OCI-LY7 (cell line): Measurements from ENCODE around the gene CENPX. TPM values are rescaled to one million over a fixed set of nuclear protein-coding genes. Genes with fewer than 3 reads are reported as not detected.
A peak's percentile ranks its signal among the peaks of the same experiment; 100 is the strongest.

Experiments
- BruUV-seq: library from RNA; stranded (reverse); fragments of 400-500 nt; replicated peaks from 2 replicates; lab custom pipeline; 2021; lab: Mats Ljungman, UMichigan
- CTCF ChIA-PET: fragments of 300-600 bp; sonication (Branson Sonifier 250); formaldehyde crosslinking; loops from one replicate; lab custom pipeline; 2022; ENCODE audit warnings: antibody characterized with exemption; ENCODE audit not compliant: unreplicated experiment; lab: Charles Lee
- POLR2A ChIA-PET: fragments of 300-600 bp; sonication (Branson Sonifier 250); formaldehyde crosslinking; loops from one replicate; lab custom pipeline; 2022; ENCODE audit warnings: antibody characterized with exemption; lab: Charles Lee
- DNase-seq: peaks from one replicate; pipeline ENCODE4 v3.0.0-alpha.2; 2015; ENCODE audit warnings: low spot score
- H2AFZ ChIP-seq: fragments of 200-600 bp; sonication (generic), shearing (Covaris generic); 2 replicates; pipeline ENCODE4 v1.6.1; 2014; ENCODE audit warnings: mild to moderate bottlenecking, antibody characterized with exemption, low read length, moderate library complexity
- H3K27ac ChIP-seq: fragments of 200-600 bp; sonication (generic); 2 replicates; pipeline ENCODE4 v1.5.1; 2014; ENCODE audit warnings: mixed run types, low read depth, mild to moderate bottlenecking, moderate library complexity, low read length, inconsistent platforms; ENCODE audit not compliant: poor library complexity, severe bottlenecking
- H3K36me3 ChIP-seq: fragments of 200-600 bp; sonication (generic); 2 replicates; pipeline ENCODE4 v1.6.1; 2014; ENCODE audit warnings: mild to moderate bottlenecking, antibody characterized with exemption, low read length, moderate library complexity, mixed read lengths; ENCODE audit not compliant: insufficient read depth
- H3K4me1 ChIP-seq: fragments of 200-600 bp; sonication (generic); 2 replicates; pipeline ENCODE4 v1.5.1; 2014; ENCODE audit warnings: mild to moderate bottlenecking, low read length; ENCODE audit not compliant: insufficient read depth, poor library complexity, severe bottlenecking
- H3K4me2 ChIP-seq: fragments of 200-600 bp; sonication (generic); 2 replicates; pipeline ENCODE4 v1.6.1; 2014; ENCODE audit warnings: mild to moderate bottlenecking, low read length
- H3K4me3 ChIP-seq: fragments of 200-600 bp; sonication (generic); 2 replicates; pipeline ENCODE4 v1.5.1; 2014; ENCODE audit warnings: mild to moderate bottlenecking, low read depth, low read length; ENCODE audit not compliant: poor library complexity, severe bottlenecking
- H3K79me2 ChIP-seq: fragments of 200-600 bp; sonication (generic); 2 replicates; pipeline ENCODE4 v1.6.1; 2016; ENCODE audit warnings: low read depth, mild to moderate bottlenecking, low read length, moderate library complexity, mixed read lengths; ENCODE audit not compliant: insufficient read depth
- H3K9me2 ChIP-seq: fragments of 200-600 bp; sonication (generic); 2 replicates; pipeline ENCODE4 v1.6.1; 2016; ENCODE audit warnings: mild to moderate bottlenecking, low read length, mixed read lengths; ENCODE audit not compliant: insufficient read depth
- H3K9me3 ChIP-seq: fragments of 200-600 bp; sonication (generic); 2 replicates; pipeline ENCODE4 v1.6.1; 2014; ENCODE audit warnings: mild to moderate bottlenecking, mixed run types, low read length, mixed read lengths
- H4K20me1 ChIP-seq: fragments of 200-600 bp; sonication (generic); 2 replicates; pipeline ENCODE4 v1.6.1; 2014; ENCODE audit warnings: mild to moderate bottlenecking, antibody characterized with exemption, low read length, moderate library complexity, mixed read lengths; ENCODE audit not compliant: insufficient read depth
- CTCF ChIP-seq: fragments of 200-600 bp; sonication (generic); conservative IDR thresholded peaks from 2 replicates; pipeline ENCODE4 v1.5.1; 2014; ENCODE audit warnings: mild to moderate bottlenecking, antibody characterized with exemption, low read length, moderate library complexity, mixed read lengths
- EZH2phosphoT487 ChIP-seq: fragments of 200-600 bp; sonication (generic); IDR thresholded peaks from 2 replicates; pipeline ENCODE4 v1.6.1; 2018; ENCODE audit warnings: low read depth, borderline replicate concordance, mild to moderate bottlenecking, mixed run types, antibody characterized with exemption, low read length, moderate library complexity, mixed read lengths
- intact Hi-C: fragments of 100-400 bp; cut with micrococcal nuclease; formaldehyde crosslinking; loops from one replicate; pipeline ENCODE4 v1.10.0; 2022; ENCODE audit not compliant: unreplicated experiment
- total RNA-seq, 2 experiments: library from RNA; depleted of rRNA in 1 of 2; stranded (reverse); fragments of >200 nt in 1 of 2; shearing (Covaris generic) in 1 of 2; gene quantifications; 2 replicates each; pipeline ENCODE4 v1.2.3, GENCODE V29; 2014 to 2022

Gene CENPX
- total RNA-seq, 2 experiments from 2014 or later = 130 to 251 TPM

- Histone ChIP-seq H3K36me3 (peaks cover 85% of the 10 kb centered on the region), H4K20me1 (no peaks in the 10 kb centered on the region), H3K4me3 (no peak overlapping the region), H3K9me2 (no peaks in the 10 kb centered on the region), H3K4me1 (peaks cover 9% of the 10 kb centered on the region), H3K4me2 (no peak overlapping the region), H3K9me3 (no peaks in the 10 kb centered on the region), H2AFZ (no peak overlapping the region), H3K79me2 (peaks cover 8% of the 10 kb centered on the region; the same call in 1 of the 2 replicates), H3K27ac (no peak overlapping the region)
- ChIA-PET POLR2A (no interaction called here), CTCF (interaction anchor here (0.6 kb wide), 1 partner anchor 337 kb away, joined by 4 read pairs; no protein-coding TSS in a partner anchor)
- intact Hi-C loops = no loop called here
- TF ChIP-seq EZH2phosphoT487 (no peak), CTCF (no peak)
- DNase-seq = no peak
- BruUV-seq = TSS peak; percentile 78
Observed at GRCh38 chr17:82056729-82057621, 34.3 kb upstream of the CENPX start.

- Histone ChIP-seq H3K4me2 (no peak overlapping the region), H3K27ac (no peak overlapping the region), H4K20me1 (no peaks in the 10 kb centered on the region), H2AFZ (no peak overlapping the region), H3K36me3 (peaks cover 79% of the 10 kb centered on the region), H3K79me2 (peaks cover 8% of the 10 kb centered on the region; the same call in 1 of the 2 replicates), H3K4me3 (no peak overlapping the region), H3K4me1 (peaks cover 9% of the 10 kb centered on the region), H3K9me2 (no peaks in the 10 kb centered on the region), H3K9me3 (no peaks in the 10 kb centered on the region)
- no peak for DNase-seq
- TF ChIP-seq EZH2phosphoT487 = no peak
- TF ChIP-seq CTCF = no peak
- CTCF ChIA-PET = no interaction called here
- POLR2A ChIA-PET = no interaction called here
- no TSS peak for BruUV-seq
- intact Hi-C loops = no loop called here
Observed at GRCh38 chr17:82055965-82056728, 33.5 kb upstream of the CENPX start.
